ENCODE results near the gene MXI1.

The MXI1 gene

GRCh38 chr10:110216942-110217661 is 9.7 kb downstream of the MXI1 start:
- DNase-seq: no peak

DNA sequence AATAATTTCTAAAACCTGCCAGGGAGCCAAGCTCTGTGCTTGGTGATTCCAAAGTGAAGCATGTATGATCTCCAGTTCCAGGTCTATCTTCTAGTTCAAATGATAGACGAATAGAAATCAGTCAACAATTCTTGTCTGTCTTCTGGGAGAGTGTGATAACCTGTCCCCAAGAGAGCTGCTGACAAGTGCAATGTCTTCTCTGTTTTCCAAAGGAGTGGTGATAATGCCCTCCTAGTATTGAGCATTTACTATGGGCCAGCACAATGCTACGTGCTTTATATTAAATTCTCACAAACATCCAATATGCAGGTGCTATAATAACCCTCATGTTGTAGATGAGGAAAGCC is 10.2 kb downstream of the MXI1 start:
- DNase-seq: no peak

DNA sequence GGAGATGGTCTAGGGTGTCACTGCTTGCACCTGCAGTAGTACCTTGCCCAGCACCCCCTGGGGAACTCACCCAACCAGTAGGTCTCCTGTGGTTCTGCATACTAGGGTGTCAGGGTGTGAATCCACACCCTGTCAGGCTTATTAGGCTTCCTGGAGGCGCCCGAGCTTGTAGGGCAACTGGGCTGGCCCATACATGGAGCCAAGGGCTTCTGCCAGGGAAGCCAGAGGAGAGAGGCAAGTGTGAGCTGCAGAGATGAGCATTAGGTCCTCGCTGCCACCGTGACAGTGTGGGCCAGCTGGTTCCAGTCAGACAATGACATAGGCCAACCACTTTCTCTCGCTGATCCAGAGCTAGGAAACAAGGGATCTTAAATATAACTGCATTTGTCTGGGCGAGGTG is 11.2 kb downstream of the MXI1 start:
- DNase-seq: no peak

- no peak for DNase-seq
These were observed 12.5 kb downstream of the MXI1 start for GRCh38 chr10:110219884-110220283.

DNA sequence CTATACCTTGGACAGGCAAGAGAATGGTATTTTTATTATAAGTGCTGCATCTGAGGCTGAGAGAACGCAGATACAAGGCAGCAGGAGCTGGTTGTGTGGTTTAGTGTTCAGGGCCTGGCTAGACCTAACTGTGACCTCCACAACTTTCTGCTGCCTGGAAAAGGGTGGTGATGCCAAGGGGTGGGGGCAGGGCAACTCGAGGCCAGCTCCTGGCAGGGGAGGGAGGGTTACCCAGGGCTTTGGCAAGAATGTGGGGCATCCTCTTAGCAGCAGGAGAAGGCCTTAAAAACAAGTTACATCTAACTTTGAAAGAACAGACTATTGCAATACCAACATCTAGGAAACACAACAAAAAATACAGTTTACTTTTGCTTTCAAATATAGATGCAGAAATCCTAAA is 13.0 kb downstream of the MXI1 start:
- DNase-seq: no peak

- DNase-seq: no peak
These were observed 13.8 kb downstream of the MXI1 start for GRCh38 chr10:110221044-110221720.

GRCh38 chr10:110221721-110222261 is 14.4 kb downstream of the MXI1 start:
- peak; percentile 37 for DNase-seq

DNA sequence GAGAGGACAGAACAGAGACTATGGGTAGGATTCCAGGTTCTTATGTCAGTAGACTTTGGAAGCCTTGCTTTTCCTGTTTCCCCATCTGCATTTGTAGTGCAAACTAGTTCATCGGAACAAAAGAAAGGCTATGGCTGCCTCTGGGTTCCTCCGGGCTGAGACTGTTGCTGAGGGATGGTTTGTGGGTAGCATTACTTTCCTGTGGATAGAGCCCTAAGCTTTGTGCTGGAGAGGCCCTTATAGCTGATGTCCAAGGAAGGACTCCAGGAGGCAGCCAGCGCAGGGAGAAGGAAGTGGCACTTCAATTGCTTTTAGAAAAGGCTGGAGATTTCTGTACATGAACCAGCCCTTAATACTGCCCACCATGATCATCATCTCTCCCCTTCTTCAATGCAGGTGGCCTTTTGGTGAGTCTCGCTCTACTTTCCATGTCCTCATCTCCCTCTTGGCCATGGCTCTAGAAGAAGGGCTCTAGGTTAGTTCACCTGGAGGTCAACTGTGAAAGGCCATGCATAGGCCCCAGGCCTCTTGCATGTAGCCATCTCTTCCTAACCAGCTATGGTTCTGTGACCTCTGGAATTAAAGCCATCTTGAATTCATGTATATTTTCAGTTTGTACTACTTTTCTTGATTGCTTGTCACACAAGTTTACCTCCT is 15.4 kb downstream of the MXI1 start:
- no peak for DNase-seq

- DNase-seq: no peak
These were observed 16.0 kb downstream of the MXI1 start for GRCh38 chr10:110223298-110223925.

- DNase-seq: no peak
These were observed 17.6 kb downstream of the MXI1 start for GRCh38 chr10:110224992-110225391.

GRCh38 chr10:110225441-110225755 is 18.0 kb downstream of the MXI1 start:
- DNase-seq: no peak

- DNase-seq: peak; percentile 95
These were observed 18.5 kb downstream of the MXI1 start for GRCh38 chr10:110225756-110226542.

- DNase-seq: peak; percentile 93
These were observed 19.1 kb downstream of the MXI1 start for GRCh38 chr10:110226543-110226925.

DNA sequence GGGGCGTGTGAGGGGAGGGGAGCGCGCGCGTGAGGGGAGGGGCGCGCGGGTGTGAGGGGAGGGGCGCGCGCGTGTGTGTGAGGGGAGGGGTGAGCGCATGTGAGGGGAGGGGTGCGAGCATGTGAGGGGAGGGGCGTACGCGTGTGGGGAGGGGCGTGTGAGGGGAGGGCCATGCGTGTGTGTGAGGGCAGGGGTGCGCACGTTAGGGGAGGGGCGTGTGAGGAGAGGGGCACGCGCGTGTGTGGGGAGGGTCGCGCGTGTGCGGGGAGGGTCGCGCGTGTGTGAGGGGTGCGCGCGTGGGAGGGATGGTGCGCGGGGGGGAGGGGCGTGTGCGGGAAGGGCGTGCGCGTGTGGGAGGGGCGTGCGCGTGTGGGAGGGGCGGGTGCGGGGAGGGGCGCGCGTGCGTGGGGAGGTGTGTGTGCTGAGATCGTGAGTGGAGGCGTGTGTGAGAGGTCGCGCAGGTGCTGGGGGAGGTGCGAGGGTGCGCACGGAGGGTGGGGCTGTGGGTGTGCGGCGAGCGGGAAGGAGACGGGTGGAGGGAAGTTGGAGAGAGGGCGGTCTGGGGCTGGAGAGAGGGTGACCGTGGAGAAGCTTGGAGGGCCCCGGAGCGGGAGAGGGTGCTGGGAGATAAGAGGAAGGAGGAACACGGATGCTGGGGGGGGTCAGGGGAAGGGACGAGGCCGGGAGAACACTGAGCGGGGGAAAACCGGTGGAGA is 19.7 kb downstream of the MXI1 start:
- peak; percentile 93 for DNase-seq

GRCh38 chr10:110228066-110228465 is 20.7 kb downstream of the MXI1 start:
- DNase-seq: no peak

DNA sequence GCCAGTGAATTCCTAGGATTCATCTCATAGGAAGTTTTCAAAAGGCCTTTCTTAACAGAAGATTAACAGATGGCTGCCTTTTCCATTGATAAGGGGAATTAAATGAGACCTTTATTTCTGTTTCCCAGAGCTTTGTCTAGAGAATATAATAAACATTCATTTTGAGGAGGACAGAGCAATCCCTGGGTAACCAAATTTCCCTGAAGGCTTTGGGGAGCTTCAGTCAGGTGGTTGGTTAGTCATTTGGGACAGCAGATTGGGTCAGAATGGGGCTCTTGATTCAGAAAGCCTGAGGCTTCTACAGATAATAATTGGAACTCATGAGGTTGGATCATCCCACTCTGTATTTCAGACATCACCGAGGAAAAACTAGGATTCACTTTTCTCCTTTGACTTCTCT is 21.8 kb downstream of the MXI1 start:
- DNase-seq: no peak

GRCh38 chr10:110233846-110234245 is 26.4 kb downstream of the MXI1 start:
- DNase-seq: no peak

GRCh38 chr10:110237894-110238480 is 30.6 kb downstream of the MXI1 start:
- DNase-seq: no peak

DNA sequence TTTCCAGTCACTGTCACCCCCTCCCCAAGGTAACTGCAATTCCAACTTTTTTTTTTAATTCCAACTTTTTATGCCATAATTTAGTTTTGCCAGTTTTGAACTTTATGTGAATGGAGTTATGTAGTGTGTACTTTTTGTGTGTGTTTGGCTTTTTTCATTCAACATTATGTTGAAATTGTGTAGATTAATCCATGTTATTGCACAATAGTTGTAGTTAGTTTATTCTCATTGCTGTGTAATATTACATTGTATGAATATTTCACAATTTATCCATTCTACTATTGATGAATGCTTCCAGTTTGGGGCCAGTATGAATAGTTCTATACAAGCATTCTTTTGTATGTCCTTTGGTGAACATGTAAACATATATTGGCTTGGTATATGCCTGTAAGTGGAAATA is 32.5 kb downstream of the MXI1 start:
- no peak for DNase-seq

- no peak for DNase-seq
These were observed 34.0 kb downstream of the MXI1 start for GRCh38 chr10:110241407-110241806.

GRCh38 chr10:110241841-110242240 is 34.4 kb downstream of the MXI1 start:
- no peak for DNase-seq

DNA sequence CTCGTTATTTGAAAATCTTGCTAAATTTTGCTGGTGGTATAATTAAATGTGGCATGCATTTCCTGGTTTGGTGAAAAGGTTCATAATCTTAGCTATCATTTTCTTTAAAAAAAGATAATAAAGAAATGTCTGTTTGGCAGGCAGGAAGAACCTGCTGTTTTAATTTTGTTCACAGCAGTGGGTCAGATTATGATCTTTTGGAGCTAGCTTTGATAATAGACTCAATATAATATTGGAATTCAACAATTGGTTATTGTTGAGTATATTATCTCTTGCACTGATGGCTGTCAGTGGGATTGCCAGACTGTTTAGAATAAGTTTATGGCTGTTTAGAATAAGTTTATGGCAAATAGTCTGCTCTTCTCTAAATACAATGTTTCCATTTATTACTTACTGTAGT is 35.1 kb downstream of the MXI1 start:
- no peak for DNase-seq
